IPS DF 19.7 (cell line): Measurements from ENCODE around the gene MARK3.

Experiments
- DNase-seq: peaks from one replicate; pipeline ENCODE4 v3.0.0-alpha.2; 2013; ENCODE audit warnings: low read depth, low spot score

Gene MARK3

DNA sequence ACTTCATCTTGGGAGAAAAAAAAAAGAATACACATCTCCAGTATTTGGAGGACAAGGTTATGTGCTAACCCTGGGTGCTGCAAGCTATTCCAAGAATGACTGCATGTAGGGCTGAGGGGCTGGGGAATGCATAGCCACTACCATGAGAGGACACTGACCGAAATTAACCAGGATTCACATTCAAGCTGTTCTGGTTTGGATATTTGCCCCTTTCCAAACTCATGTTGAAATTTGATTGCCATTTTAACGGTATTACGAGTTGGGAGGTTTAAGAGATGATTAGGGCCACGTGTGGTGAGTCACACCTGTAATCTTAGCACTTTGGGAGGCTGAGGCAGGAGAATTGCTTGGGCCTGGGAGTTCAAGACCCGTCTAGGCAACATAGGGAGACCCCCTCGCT lies 18.5 kb upstream of the MARK3 start:
- DNase-seq: no peak

DNA sequence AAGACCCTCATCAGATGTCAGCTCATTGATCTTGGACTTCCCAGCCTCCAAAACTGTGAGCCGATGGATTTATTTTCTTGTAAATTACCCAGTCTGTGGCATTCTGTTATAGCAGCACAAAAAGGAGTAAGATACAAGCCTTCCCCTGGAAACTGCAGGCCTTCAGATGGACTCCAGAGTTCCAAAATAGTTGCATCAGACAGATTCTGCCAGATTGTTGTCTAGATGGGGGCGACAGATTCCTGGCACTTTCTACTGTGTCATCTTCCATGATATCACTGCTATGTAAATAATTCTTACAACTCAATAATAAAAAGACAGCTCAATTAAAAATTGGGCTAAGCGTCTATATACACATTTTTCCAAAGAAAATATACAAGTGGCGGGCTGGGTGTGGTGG lies 17.2 kb upstream of the MARK3 start:
- no peak for DNase-seq

DNA sequence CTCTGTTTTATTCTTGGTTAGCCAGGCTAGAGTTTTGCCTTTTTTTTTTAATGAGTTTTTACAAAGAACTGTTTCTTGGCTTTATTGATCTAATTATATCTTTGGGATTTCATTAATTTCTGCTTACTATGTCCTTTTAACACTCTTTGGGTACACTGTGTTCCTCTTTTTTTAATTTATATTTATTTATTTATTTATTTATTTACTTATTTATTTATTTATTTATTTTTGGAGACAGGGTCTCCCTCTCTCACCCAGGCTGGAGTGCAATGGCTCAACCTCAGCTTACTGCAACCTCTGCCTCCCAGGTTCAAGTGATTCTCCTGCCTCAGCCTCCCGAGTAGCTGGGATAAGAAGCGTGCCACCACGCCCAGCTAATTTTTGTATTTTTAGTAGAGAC lies 15.1 kb upstream of the MARK3 start:
- no peak for DNase-seq

DNA sequence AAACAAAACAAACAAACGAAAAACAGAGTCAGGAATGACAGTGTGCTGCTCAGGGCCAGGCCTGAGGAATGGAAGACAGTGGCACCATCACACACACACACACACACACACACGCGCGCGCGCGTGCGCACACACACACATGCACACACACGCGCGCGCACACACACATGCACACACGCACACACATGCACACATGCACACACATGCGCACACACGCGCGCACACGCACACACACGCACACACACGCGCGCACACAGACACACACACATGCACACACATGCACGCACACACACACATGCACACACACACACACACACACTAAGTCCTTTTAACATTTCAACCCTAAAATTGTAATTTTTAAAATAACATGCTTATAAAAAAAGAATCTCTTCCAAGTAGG lies 13.2 kb upstream of the MARK3 start:
- no peak for DNase-seq

DNA sequence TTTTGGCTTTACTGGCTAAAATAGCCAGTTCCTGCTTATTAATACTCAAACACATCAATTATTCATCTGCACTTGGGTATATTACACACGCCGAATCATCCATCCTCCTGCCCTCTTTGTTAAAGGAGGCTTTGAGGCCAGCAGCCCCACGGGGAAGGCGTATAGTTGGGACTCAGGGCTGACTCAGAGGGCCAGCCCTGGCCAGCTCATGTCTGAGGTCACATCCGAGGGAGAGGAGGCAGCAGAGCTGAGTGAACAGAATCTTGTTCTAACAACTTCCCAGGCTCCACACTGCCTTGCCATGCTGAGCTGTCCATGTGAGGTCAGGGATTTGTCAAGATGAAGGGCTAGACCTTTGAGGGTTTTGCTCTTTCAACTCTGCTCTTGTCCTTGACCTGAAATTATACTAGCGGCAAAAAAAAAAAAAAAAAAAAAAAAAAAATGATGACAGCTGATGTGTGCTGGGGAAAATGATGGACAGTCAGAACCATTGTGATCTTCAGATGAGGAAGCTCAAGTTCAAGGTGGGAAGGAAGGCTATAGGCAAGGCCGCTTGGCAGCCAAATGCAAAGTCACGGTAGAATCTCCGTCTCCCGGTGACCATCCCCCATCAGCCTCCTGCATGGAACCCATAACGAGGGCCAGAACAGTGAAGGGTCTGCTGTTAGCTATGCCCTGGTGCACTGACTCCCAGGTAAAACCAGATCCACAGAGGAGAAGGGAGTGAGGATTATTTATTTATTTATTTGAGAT lies 12.5 kb upstream of the MARK3 start:
- no peak for DNase-seq

DNA sequence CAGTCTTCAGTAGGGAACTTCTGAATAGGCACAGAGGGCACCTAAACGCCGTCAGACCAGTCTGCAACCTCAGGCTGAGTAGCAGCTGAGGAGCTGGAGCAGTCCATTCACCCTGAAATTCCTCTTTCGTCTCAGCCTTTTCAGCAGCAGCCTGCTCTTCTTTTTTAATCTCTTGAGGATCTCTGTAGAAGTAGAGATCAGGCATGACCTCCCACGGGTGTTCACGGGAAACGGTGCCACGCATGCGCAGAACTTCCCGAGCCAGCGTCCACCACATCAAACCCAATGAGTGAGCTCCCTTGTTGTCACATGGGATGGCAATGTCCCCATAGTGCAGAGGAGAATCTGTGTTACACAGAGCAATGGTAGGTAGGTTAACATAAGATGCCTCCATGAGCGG lies 11.1 kb upstream of the MARK3 start:
- no peak for DNase-seq

DNA sequence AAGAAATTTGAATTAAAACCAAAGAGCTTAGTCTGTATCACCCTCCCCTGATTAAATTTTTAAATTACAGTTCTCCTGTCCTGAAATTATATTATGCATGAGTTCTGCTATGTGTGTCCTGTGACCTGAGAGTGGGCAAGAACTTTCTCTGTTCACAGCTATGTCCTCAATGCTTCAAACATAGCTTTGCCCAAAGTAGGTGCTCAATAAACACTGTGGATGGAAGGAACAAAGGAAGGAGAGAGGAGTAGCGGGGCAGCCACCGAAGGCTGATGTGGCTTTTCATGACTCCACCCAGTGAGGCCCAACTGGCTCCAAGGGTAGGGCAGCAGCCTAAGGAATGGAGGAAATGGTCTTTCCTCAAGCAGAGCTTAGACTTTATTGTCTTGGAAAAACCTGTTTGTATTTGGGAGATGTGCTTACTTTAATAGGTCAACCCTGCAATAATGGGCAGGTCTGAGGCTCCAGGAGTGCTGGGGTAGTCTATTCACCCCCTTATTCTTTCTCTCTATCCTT lies 7.6 kb upstream of the MARK3 start:
- no peak for DNase-seq

DNA sequence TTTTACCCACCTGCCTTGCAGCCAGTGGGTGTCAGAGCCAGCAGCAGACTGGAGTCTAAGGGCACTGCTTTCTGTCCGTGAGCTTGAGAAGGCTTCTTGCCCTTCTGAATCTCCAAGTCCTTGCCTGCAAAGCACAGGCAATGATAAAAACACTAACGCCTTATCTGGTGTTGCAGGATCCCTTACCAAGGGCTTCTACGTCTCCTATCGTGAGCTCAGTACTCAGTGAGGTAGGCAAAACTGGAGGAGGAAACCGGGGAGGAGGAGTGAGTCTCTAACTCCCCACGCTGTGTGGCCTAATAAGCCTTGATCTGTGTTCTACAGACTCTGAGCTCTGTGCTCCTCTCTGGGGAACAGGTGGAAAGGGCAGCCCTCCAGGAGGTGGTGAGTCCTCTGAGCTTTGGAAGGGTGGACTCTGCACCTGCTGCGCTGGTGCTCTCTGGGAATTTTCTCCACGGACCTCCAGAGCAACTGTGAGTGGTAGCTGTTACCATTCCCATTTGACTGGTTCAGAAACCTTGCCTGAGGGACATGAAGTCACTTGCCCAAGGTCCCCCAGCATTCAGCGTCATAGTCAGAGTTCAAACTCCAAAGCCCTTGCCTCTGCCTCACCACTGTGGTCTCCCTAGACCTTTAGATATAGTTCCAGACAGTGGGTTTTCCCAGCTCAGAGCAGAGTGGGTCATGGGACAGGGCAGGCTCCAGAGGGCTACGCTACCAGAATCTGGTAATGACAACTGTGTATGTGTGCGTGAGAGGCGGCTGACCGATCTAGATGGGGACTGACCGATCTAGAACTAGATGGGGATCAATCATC lies 7.0 kb upstream of the MARK3 start:
- no peak for DNase-seq

DNA sequence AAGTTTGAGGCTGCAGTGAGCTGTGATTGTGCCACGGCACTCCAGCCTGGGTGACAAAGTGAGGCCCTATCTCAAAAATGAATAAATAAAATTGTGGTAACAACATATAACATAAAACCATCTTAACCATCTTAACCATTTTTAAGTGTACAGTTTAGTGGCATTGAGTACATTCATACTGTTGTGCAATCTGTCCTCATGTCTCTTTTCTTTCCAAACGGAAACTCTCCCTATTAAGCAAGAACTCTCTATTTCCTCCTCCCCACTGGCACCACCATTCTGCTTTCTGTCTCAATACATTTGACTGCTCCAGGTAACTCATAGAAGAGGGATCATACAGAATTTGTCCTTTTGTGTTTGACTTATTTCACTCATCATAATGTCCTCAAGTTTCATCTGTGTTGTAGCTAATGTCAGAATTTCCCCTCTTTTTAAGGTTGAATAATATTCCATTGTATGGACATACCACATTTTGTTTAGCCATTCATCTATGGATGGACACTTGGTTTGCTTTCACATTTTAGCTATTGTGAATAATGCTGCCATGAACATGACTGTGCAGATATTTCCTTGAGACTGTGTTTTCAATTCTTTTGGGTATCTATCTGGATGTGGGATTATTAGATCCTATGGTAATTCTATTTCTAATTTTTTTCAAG lies 4.4 kb upstream of the MARK3 start:
- DNase-seq: no peak

DNA sequence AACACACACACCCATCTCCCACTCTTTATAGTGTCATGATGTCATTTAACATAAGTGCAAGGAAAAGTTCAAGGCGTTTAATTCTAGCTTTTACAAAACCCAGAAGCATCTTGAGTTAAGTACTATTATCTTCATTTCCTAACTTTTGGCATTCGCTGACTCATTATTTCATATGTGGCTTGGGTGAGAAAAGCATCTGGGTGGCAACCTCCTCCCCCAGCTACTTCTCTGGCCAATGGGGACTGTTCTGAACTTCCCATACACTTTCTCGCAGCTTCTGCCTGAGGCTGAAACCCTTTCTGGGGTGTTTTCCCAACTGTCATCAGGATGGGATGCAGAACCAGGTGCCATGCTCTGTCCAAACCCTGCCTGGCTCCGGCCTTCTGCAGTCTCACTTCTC lies 2.8 kb upstream of the MARK3 start:
- DNase-seq: no peak

DNA sequence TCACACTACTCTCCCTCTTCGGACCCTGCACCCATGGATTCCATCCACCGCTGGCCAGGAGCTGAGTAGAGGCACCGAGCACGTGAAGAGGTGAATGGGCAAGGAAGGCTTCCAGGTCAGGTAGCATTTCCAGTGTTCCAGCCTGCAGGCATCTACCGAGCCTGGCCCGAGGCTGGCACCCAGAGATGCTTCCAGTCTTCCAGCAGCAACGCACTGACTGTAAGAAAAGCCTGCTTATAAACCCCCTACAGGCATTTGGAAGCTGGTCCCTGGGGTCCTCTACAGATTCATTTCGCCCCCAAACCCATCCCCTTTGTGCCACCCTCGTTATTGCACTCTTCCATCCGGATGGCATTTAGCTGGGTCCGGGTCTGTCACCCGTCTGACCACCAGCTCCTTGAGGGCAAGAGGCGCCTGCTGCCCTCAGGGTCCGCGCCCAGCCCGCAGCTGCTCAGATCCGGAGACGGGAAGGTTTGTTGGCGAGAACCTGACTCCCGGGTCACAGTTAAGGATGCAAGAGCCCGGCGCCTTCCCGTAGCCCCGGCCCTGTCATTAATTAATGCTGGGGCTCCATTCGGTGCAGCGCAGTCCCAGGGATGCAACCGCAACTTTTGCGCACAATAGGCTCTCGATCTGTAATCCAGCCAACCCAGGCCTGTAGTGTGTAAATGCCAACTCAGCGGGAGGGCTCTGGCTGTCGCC lies 614 bp upstream of the MARK3 start:
- DNase-seq: no peak

DNA sequence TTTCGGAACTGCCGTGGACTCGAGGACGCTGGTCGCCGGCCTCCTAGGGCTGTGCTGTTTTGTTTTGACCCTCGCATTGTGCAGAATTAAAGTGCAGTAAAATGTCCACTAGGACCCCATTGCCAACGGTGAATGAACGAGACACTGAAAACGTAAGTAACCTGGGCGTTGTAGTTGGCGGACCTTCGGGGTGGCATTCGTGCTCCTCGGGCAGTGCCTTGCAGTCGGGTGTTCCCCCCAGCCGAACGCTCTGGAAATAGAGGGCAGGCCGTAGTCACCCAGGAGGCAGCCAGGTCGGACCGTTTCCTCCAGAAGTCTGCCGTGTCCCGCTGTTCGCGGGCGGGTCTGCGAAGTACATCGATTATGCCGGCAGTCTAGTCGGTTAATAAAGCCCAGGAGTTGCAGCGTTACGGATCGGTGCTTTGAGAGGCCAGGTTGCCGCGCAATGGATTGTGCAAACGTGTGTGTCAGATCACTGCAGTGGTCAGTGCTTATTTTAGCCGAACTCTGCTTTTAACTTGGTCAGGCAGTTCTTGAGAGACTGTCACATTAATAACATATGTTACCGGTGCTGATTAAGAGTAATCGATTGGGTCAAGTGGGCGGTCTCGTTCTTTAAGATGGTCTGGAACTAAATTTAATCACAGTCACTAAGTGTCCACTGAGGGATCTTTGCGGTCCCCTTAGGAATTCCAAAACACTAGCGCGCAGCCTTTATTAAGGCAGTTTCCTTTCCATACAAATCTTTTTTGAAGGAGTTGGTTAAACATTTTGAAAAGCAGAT lies 906 bp downstream of the MARK3 start:
- no peak for DNase-seq

DNA sequence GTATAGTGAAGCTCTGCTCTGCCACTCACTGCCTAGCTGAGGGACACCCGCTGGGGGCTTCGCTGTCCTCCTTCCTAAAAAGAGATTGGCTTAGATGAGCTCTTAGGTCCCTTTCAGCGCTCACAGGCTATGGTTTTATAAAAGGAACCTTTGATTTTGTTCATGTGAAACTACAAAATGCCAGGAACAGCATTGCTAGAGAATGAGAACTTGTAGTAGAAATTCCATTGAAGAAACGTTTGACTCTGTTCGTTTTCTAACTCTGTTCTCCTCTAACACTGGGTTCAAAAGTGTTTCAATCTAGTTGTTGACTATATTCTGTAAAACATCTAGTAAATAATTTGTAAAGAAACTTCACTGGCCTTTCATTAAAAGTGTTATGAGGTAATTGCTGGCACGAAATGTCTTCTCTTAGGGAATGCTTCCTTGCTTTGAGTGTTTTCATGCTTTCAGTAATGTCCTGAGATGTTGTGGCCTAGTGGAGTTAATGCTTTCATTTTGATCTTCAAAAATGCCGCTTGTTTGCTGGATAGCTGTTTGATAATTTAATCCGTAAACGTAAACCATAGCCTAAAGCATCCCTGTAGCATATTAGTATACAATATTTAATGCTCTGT lies 1.6 kb downstream of the MARK3 start:
- no peak for DNase-seq

DNA sequence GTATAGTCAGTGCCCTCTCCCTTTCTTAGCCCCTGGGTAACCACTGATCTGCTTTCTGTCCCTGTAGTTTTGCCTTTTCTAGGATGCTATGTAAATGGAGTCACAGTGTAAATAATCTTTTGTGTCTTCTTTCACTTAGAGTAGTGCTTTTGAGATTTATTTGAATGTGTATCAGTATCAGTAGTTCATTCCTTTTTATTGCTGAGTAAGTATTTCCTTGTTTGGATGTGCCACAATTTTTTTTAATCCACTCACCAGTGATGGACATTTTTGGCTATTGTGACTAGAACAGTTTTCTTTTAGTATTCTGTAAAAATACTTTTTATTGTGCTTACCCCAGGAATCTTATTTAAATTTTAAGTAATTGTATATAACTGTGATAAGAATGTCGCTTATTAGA lies 3.4 kb downstream of the MARK3 start:
- DNase-seq: no peak

DNA sequence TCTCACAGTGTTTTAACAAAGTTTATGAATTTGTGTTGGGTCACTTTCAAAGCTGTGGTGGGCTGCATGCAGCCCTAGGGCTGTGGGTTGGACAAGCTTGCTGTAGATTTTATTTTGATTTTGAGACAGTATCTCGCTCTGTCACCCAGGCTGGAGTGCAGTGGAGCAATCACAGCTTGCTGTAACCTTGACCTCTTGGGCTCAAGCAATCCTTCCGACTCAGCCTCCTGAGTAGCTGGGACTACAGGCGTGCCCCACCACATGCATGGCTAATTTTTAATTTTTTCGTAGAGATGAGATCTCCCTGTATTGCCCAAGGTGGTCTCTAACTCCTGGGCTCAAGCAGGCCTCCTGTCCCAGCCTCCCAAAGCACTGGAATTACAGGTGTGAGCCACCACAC lies 5.4 kb downstream of the MARK3 start:
- no peak for DNase-seq

DNA sequence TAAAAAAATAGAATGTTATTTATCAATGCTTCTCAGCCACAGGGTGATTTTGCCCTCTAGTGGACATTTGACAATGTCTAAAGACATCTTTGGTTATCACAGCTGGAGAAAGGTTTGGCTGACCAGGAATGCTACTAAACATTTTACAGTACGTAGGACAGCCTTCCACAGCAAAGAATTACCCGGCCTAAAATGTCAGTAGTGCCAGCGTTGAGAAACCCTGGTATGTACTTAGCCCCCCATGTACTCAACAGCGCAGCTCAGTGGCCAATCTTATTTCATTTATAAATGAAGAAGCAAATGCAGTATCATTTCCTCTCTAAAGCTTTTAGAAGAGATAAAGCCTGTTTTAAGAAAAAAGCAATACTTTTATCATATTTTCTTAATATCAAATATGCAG lies 5.8 kb downstream of the MARK3 start:
- no peak for DNase-seq

DNA sequence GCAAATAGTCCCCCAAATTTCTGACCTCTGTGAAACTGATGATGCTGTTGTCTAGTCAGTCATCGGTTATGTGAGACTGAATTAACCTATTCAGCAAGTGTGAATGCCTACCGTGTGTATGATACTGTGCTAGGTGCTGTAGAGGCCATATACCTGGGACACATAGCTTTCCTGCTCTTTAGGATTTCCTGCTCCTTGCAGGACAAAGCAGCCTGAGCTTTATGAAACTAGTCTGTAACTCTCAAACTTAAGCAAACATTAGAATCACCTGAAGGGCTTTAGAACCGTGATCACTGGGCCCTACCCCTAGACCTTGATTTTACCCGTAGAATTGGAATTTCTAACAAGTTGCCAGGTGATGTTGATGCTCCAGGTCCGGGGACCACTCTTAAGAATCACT lies 6.9 kb downstream of the MARK3 start:
- no peak for DNase-seq

DNA sequence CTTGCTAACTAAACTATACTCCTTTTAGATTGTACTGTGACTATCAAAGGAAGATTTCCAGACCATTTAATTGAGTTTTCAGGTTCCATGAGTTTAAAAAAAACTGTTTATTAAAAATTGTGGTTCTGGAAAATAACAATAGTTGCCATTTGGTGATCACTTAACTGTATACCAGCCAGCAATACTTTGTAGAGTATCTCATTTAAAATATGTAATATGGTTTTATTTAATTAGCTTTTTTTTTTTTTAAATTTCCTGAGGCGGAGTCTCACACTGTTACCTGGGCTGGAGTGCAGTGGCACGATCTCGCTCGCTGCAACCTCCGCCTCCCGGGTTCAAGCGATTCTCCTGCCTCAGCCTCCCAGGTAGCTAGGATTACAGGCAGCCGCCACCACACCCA lies 7.4 kb downstream of the MARK3 start:
- DNase-seq: no peak

DNA sequence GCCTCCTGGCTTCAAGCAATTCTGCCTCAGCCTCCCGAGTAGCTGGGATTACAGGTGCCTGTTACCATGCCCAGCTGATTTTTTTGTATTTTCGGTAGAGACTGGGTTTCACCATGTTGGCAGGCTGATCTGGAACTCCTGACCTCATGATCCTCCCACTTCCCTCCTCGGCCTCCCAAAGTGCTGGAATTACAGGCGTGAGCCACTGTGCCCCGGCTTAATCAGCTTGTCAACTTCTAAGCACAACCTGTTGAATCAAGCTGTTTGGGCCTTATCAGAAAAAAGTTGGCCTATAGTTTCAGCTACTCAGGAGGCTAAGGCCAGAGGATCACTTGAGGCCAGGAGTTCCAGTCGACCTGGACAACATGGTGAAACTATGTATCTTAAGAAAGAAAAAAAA lies 7.9 kb downstream of the MARK3 start:
- no peak for DNase-seq
